GM13976 (cell line): ENCODE measurements around the gene SESN1.
"Not testable (repeated sequence)": the region's sequence is repeated elsewhere in the genome, so short reads cannot be mapped to it uniquely, and the experiment has no call there.

ENCODE experiments used
- DNase-seq: peaks from one replicate; pipeline ENCODE4 v3.0.0; 2012; ENCODE audit warnings: low spot score
- in situ Hi-C: fragments of 300-500 bp; cut with MboI; formaldehyde crosslinking; loops from one replicate; pipeline ENCODE4 v1.12.0; 2022; ENCODE audit warnings: low sequenced_read_pairs, mixed read lengths, inconsistent platforms; ENCODE audit not compliant: unreplicated experiment
- TF ChIP-seq, protein P1 (sequence below): IDR thresholded peaks from 2 replicates; pipeline ENCODE4 v1.5.1; 2012; ENCODE audit warnings: borderline replicate concordance, mild to moderate bottlenecking; ENCODE audit not compliant: insufficient read depth; ENCODE audit errors: extremely low read depth, missing control alignments, control extremely low read depth

SESN1 gene

DNA sequence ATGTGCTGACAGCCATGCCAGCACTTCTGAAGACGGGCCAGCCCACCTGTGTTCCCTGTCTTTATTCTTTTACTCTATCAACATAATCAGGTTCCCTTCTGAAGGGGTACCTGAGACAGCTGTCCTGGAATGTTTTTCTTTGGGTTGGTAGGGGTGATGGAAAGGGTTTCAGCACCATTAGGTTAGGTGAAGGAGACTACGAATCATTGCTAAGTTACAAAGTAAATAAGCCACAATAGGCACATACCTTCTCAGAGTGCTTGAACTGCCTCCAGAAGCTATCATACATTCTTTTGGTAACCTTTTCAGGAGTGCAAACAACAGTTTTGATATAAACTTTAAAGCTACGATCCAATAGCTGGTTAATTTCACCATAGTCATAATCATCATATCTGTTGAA, 106.3 kb downstream of the SESN1 start:
- TF ChIP-seq, protein P1, sequence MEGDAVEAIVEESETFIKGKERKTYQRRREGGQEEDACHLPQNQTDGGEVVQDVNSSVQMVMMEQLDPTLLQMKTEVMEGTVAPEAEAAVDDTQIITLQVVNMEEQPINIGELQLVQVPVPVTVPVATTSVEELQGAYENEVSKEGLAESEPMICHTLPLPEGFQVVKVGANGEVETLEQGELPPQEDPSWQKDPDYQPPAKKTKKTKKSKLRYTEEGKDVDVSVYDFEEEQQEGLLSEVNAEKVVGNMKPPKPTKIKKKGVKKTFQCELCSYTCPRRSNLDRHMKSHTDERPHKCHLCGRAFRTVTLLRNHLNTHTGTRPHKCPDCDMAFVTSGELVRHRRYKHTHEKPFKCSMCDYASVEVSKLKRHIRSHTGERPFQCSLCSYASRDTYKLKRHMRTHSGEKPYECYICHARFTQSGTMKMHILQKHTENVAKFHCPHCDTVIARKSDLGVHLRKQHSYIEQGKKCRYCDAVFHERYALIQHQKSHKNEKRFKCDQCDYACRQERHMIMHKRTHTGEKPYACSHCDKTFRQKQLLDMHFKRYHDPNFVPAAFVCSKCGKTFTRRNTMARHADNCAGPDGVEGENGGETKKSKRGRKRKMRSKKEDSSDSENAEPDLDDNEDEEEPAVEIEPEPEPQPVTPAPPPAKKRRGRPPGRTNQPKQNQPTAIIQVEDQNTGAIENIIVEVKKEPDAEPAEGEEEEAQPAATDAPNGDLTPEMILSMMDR, result no peak
- DNase-seq, result no peak
- in situ Hi-C loops, result no loop called here

GRCh38 chr6:108987156-108987555, 107.5 kb downstream of the SESN1 start:
- no peak for DNase-seq
- in situ Hi-C loops, result no loop called here
- TF ChIP-seq, protein P1, result no peak

DNA sequence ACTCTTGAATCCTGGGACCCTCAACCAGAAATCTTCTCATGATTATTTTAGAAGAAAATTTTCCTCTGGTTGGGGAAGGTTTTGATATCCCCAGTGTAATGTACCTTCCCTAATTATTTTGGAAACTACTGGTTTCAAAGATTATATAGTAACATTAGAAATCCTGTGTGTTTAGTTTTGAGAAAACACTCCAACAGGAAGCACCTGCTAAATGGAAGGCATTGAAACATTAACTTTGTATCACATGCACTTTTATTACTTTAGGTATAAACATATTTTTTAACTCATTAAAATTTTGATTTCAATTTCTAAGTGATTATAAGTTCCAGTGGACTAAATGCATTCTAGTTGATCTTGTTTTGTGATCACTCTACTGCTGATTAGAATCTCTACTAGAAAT, 109.3 kb downstream of the SESN1 start:
- DNase-seq, result no peak
- TF ChIP-seq, protein P1, result no peak
- in situ Hi-C loops, result no loop called here

- in situ Hi-C loops, result no loop called here
- TF ChIP-seq, protein P1, result no peak
- DNase-seq, result no peak
These were observed 111.5 kb downstream of the SESN1 start for GRCh38 chr6:108983151-108983550.

- in situ Hi-C loops, result no loop called here
- TF ChIP-seq, protein P1, result no peak
- DNase-seq, result no peak
These were observed 112.2 kb downstream of the SESN1 start for GRCh38 chr6:108982154-108983113.

DNA sequence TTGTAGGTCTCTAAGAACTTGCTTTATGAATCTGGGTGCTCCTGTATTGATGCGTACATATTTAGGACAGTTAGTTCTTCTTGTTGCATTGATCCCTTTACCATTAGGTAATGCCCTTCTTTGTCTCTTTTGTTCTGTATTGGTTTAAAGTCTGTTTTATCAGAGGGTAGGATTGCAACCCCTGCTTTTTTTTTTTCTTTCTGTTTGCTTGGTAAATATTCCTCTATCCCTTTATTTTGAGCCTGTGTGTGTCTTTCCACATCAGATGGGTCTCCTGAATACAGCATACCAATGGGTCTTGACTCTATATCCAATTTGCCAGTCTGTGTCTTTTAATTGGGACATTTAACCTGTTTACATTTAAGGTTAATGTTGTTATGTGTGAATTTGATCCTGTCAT, 116.0 kb downstream of the SESN1 start:
- DNase-seq, in situ Hi-C loops: not testable (repeated sequence)

DNA sequence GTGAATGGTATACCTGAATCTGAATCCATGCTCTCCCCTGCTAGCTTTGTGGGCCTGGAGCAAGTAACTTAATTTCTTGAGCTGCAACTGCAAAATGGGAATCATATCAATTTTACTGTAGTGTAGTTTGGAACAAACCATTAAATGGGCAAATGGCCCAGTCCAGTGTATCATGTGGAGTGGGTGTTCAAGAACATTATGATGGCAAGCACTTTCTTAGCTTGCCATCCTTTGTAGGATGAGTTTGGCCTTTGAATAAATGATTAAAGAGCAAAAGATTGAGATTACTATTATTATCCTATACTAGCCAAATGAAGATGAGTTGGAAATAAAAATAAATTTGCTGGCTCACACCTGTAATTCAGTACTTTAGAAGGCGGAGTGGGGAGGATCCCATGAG, 120.4 kb downstream of the SESN1 start:
- in situ Hi-C loops, result no loop called here
- TF ChIP-seq, protein P1, result no peak
- no peak for DNase-seq
